Lower leg skin (tissue), 3 donors: Measurements from ENCODE around the gene MCL1.
A peak's percentile ranks its signal among the peaks of the same experiment; 100 is the strongest.

Experiments used
- CTCF ChIP-seq, 3 donors: fragments of 450-650 bp; IDR thresholded peaks; one replicate each; pipeline ENCODE4 v1.5.1; 2016; ENCODE audit warnings: antibody characterized with exemption in 3 of 3, mild to moderate bottlenecking in 3 of 3, moderate library complexity in 2 of 3
- POLR2A ChIP-seq, 2 donors: fragments of 450-650 bp; IDR thresholded peaks; one replicate each; pipeline ENCODE4 v1.6.1; 2016 to 2017; ENCODE audit warnings: antibody characterized with exemption in 2 of 2, mild to moderate bottlenecking in 1 of 2, moderate library complexity in 1 of 2

DNA sequence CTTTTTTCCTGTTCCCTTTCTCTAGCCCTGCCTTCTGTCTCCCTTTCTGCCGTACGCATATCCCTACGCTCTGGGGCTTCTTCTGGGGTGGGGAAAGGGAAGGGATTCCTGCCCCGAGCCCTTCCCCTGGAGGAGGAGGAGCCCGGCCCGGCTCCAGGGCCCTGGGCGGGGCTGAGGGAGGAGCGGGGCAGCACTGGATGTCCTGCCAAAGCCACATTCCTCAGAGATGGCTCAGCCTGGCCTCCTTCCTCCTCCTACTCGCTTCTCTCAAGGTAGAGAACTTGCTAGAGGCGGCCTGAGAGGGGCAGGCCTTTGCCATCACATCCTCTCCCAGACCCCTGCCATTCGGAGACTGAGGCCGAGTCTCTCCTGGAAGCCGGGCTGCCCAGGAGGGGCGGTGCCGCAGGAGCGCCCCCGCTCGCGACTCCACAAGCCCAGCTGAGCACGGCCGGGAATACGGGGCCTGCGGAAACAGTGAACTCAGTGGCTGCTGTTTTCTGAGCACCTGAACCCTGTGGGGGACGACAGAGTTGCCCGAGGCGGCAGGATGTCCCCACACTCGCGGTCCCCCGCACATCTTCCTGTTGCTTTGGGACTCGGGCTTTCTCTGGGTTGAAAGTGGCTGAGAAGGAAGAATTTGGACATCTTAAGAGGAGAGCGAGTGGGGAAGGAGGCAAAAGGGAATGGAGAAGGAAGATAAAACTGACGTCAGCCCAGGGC lies 18.0 kb downstream of the MCL1 start:
- TF ChIP-seq CTCF (IDR thresholded peaks at IDR 0.05), result no peak
- peak in 1 of 2 donors; percentile 18 for TF ChIP-seq POLR2A (IDR thresholded peaks at IDR 0.05)
